Fibroblast of skin of scalp (primary cell): ENCODE results near the gene PLEKHA5.
"Not testable (repeated sequence)": the region's sequence is repeated elsewhere in the genome, so short reads cannot be mapped to it uniquely, and the experiment has no call there.

Experiments
- DNase-seq: peaks from one replicate; pipeline ENCODE4 v3.0.0-alpha.2; 2013

The PLEKHA5 gene

DNA sequence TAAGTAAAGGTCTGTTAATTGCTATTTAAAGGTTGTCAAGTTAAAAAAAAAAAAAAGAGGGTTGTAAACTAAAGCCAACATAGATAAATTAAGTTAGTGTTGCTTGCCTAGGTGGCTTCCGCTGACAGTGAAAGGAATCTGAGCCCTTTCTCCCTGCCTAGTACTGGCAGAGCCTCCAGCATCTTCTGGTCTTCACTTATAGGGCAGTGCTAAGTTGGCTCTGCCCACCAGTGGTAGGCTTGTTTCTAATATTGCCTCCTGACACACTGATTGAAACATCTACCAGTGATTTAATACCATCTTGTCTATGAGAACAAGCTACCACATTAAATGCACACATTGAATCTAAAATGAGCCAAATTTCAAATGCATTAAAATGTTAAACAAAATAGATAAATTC lies 39.7 kb downstream of the PLEKHA5 start:
- DNase-seq = no peak

DNA sequence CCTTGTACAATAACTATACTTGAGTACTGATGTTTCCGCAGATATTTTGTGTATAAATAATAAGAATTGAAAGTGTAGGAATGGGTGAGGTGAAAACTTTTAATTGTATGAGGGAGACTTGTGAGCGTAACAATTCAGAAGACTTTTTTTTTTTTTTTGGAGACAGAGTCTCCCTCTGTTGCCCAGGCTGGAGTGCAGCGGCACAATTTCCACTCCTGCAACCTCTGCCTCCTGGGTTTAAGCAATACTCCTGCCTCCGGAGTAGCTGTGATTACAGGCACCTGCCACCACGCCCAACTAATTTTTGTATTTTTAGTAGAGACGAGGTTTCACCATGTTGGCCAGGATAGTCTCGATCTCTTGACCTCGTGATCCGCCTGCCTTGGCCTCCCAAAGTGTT lies 40.8 kb downstream of the PLEKHA5 start:
- not testable (repeated sequence) for DNase-seq

GRCh38 chr12:19171731-19172130 lies 42.2 kb downstream of the PLEKHA5 start:
- no peak for DNase-seq

DNA sequence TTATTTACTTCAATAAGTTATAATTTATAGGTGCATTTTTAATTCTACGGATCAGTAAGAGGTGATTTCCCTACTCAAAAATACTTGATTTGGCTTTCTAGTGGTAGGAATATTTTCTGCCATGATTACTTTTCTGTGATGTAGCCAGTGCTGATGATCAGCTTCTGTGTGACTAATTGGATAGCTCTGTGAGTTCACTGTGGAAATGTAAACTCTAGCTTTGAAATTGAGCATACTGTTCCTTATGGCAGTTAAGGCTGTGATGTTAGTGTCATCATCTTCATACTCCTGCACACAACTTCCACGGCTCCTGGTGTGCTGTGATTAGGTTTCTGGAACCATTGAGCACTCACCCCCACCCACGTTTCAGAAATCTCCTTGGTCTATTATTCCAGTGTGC lies 48.2 kb downstream of the PLEKHA5 start:
- DNase-seq = no peak

GRCh38 chr12:19179986-19180385 lies 50.5 kb downstream of the PLEKHA5 start:
- DNase-seq = no peak

GRCh38 chr12:19181666-19182426 lies 52.3 kb downstream of the PLEKHA5 start:
- DNase-seq = peak; percentile 29

DNA sequence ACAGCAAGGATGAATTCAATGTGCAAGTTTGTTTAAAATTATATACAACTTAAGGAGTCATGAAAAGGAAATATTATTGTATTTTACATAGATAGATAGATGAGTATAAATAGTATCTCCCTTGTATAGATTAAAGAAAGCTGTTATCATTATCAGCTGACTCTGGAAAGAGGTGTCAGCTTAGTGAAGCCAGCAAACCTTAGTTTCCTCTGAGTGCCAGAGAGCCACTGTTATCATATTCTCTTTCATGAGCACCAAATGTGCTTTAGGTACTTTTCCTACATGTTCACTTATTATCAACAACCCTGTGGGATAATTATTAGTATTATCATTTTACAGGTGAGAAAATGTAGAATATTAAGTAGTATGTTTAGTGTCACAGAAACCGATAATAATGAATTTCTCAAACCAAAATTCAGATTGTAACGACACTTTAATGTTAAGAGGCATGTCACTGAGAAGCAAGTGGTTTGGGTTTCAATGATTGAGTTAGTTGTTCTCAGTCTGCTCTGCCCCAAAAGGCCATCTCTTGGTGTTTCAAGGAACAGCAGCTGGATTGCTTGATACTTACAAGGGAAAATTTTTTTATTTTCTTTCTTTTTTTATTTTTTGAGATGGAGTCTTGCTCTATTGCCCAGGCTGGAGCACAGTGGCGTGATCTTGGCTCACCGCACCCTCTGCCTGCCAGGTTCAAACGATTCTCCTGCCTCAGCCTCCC lies 53.7 kb downstream of the PLEKHA5 start:
- no peak for DNase-seq

DNA sequence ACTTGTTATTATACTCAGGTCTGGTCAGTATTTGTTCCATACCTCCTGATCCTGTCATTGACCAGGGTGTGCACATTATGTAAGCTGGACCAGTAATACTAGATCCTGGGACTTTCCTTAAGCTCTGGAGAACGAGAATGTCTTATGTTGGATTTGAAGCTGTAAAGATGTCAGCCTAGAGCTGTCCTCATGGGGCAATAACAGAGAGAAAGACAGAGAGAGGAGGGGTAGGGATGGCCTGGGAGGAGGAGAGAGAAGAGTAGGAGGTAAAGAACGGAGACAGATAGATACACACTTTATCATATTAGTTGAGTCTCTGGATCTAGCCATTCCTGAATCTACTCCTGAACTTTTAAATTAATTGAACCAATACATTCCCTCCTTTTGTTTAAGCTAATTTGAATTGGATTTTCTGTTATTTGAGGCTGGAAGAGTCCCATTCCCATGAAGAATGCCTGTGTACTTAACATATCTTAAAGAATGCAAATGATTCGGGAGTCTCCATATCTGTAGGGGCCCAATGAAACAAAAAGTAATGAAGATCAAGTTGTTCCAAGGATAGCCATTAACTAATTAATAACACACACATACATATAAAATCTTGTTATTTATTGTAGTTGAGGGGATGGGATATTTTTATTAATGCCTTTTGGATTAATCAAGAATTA lies 55.9 kb downstream of the PLEKHA5 start:
- DNase-seq = no peak

GRCh38 chr12:19186722-19187661 lies 57.5 kb downstream of the PLEKHA5 start:
- peak; percentile 60 for DNase-seq

DNA sequence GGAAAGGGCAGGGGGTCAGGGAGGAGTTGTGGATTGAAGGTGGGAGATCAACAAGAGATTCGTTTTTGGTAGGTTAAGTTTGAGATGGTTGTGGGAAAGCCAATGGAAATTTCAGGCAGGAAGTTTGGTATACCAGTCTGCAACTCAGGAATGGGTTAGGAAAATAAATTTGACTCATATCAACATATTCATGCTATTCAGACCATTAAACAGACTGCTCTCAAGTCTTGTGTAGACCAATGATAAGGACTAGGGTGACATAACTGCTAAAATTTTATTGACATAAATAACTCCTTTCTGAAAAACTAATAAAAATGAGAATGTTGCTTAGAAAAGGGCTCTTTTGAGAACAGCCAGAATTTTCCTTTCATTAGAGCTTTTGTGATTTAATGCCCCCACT lies 60.0 kb downstream of the PLEKHA5 start:
- DNase-seq = no peak

- peak; percentile 69 for DNase-seq
Measured at GRCh38 chr12:19190292-19191031, 60.9 kb downstream of the PLEKHA5 start.

GRCh38 chr12:19191089-19191488 lies 61.6 kb downstream of the PLEKHA5 start:
- DNase-seq = no peak

GRCh38 chr12:19191563-19191962 lies 62.0 kb downstream of the PLEKHA5 start:
- DNase-seq = no peak

DNA sequence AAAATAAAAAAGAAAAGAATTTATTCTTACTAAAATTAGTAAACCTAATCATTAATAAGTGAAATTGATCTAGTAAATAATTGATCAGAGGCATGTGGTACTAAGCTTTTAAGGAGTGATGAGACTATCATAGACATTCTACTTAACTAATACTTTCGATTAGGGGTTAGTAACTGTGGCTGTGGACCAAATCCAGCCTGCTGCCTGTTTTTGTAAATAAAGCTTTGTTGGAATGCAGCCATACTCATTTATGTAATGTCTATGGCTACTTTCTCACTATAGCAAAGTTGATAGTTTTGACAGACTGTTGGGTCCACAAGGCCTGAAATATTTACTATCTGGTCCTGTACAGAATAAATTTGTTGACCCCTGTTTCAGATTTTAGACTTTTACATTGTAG lies 63.2 kb downstream of the PLEKHA5 start:
- no peak for DNase-seq

- DNase-seq = no peak
Measured at GRCh38 chr12:19194963-19195362, 65.4 kb downstream of the PLEKHA5 start.

- DNase-seq = no peak
Measured at GRCh38 chr12:19196959-19197630, 67.6 kb downstream of the PLEKHA5 start.

DNA sequence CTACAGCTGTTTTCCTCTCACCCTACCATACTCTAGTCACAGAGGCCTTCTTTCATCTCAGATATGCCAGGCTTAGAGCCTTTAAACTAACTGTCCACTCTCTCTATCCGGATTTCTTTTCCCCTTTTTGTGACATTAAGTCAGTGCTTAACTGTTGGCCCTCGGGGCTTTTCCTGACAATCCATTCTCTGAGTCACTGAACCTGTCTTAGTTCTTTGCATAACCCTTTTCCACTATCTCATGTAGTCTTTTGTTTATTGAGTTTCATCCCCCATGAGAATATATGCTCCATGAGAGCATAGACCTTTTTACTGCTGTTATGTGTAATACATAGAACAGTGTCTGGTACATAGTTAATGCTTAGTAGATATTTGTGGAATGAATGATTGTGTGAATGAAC lies 68.7 kb downstream of the PLEKHA5 start:
- DNase-seq = peak; percentile 69

- DNase-seq = no peak
Measured at GRCh38 chr12:19199332-19199731, 69.8 kb downstream of the PLEKHA5 start.

DNA sequence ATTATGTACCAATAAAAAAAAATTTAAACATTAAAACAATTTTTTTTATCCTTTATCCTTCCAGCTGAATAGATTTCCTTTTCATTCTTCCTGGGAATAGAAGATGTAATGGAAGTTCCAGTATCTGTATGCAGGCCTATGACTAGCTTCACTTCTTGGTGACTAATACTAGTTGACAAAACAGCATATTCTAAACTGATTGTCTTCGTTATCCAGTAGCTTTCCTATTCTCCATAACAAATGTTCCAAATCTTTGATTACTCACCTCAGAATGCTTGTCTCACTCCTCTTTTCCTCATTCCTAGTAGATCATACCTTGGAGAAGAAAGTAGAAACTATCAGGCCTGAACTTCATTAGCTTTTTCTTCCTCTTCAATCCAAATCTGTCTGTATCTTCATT lies 70.7 kb downstream of the PLEKHA5 start:
- DNase-seq = no peak

- DNase-seq = peak; percentile 40
Measured at GRCh38 chr12:19201661-19202060, 72.1 kb downstream of the PLEKHA5 start.

DNA sequence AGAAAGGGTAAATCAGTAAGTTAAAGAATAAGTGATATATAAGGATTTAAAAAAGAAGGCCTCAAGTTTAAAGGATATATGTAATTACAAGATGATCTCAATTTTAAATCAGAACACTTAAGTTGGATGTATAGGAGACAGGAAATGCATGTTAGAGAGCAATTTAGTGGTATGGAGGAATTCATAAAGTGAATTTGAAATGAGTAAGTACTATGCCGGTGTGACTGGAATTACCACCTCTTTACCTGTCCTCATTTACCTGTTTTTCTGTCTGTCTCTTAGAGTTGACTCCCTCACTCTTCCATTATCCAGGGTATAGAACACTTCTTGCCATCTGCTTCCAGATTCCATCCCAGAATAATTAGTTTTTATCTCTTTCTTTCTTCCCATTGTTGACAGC lies 73.5 kb downstream of the PLEKHA5 start:
- no peak for DNase-seq
